ENCODE data around the gene NUP98.

- TF ChIP-seq CTCF (conservative IDR thresholded peaks at IDR 0.05; ENCODE audit: low read depth, low read length) (no peak), EZH2 (IDR thresholded peaks at IDR 0.05; ENCODE audit: borderline replicate concordance, low read depth, low read length, poor library complexity, severe bottlenecking) (no peak)
Observed at GRCh38 chr11:3834664-3835461, 37.5 kb upstream of the NUP98 start.

Measured in A673 (cell line).